Fibroblast of peridontal ligament (primary cell): ENCODE results near the gene SEC63.
"Not testable (repeated sequence)": the region's sequence is repeated elsewhere in the genome, so short reads cannot be mapped to it uniquely, and the experiment has no call there.

Source experiments
- DNase-seq: peaks from one replicate; pipeline ENCODE4 v3.0.0-alpha.2; 2010; ENCODE audit errors: extremely low read depth

Gene SEC63

GRCh38 chr6:107973594-107973993 lies 15.6 kb upstream of the SEC63 start:
- no peak for DNase-seq

GRCh38 chr6:107972413-107973096 lies 14.5 kb upstream of the SEC63 start:
- no peak for DNase-seq

- no peak for DNase-seq
Measured at GRCh38 chr6:107971181-107971580, 13.2 kb upstream of the SEC63 start.

GRCh38 chr6:107970255-107970654 lies 12.2 kb upstream of the SEC63 start:
- DNase-seq, result no peak

- no peak for DNase-seq
Measured at GRCh38 chr6:107968081-107968480, 10.1 kb upstream of the SEC63 start.

- DNase-seq, result peak; percentile 40
Measured at GRCh38 chr6:107965746-107966145, 7.7 kb upstream of the SEC63 start.

- no peak for DNase-seq
Measured at GRCh38 chr6:107962723-107963122, 4.7 kb upstream of the SEC63 start.

- no peak for DNase-seq
Measured at GRCh38 chr6:107959392-107959791, 1.4 kb upstream of the SEC63 start.

- not testable (repeated sequence) for DNase-seq
Measured at GRCh38 chr6:107958689-107959362, 818 bp upstream of the SEC63 start.

GRCh38 chr6:107957308-107957908 lies 600 bp downstream of the SEC63 start:
- DNase-seq, result peak; percentile 82

- peak; percentile 54 for DNase-seq
Measured at GRCh38 chr6:107956586-107957307, 1.3 kb downstream of the SEC63 start.

GRCh38 chr6:107956181-107956580 lies 1.8 kb downstream of the SEC63 start:
- DNase-seq, result no peak

- DNase-seq, result not testable (repeated sequence)
Measured at GRCh38 chr6:107953858-107954414, 4.1 kb downstream of the SEC63 start.

GRCh38 chr6:107943626-107944439 lies 14.2 kb downstream of the SEC63 start:
- DNase-seq, result no peak

GRCh38 chr6:107942142-107942541 lies 15.9 kb downstream of the SEC63 start:
- no peak for DNase-seq

- DNase-seq, result no peak
Measured at GRCh38 chr6:107941627-107942026, 16.4 kb downstream of the SEC63 start.

- DNase-seq, result no peak
Measured at GRCh38 chr6:107941199-107941598, 16.8 kb downstream of the SEC63 start.

- not testable (repeated sequence) for DNase-seq
Measured at GRCh38 chr6:107936910-107937292, 21.1 kb downstream of the SEC63 start.

GRCh38 chr6:107936162-107936909 lies 21.7 kb downstream of the SEC63 start:
- no peak for DNase-seq

- not testable (repeated sequence) for DNase-seq
Measured at GRCh38 chr6:107934229-107934628, 23.8 kb downstream of the SEC63 start.
